ENCODE results near the gene BCKDHA.

DNA sequence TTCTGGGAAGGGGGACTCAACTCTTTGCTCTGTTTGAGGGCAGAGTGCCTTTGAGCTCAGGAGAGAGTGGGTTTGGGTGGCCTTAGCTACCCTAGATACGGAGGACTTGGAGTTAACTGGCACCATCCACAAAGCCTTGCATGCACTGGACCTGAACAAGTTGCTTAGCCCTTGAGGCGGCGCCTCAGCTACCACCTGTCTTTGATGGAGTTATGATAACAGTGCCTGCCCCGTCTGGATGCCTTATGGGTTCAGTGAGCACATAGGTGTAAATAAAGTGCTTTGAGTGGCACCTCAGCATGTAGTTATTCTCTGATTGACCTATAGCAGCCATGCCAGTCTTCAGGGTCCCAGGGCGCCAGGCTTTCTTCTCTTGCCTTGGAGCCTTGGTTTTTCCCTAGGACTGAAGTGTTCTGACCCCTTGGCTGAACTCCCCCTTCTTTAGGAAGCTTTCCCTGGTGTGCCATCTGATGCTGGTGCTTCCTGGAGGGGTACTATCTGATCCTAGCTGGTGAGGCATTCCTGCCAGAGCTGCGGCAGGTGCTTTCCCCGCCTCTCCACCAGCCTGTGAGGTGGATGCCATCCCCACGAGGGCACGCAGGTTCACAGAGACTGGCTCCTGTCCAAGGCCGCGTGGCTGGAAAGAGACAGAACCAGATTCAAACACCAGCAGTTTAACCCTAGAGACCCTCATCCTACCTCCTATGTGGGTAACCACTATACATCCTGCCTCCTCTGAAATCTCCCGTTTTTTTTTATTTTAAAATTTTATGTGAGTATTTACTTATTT is 5.8 kb downstream of the BCKDHA start:
- TF ChIP-seq, protein P1, sequence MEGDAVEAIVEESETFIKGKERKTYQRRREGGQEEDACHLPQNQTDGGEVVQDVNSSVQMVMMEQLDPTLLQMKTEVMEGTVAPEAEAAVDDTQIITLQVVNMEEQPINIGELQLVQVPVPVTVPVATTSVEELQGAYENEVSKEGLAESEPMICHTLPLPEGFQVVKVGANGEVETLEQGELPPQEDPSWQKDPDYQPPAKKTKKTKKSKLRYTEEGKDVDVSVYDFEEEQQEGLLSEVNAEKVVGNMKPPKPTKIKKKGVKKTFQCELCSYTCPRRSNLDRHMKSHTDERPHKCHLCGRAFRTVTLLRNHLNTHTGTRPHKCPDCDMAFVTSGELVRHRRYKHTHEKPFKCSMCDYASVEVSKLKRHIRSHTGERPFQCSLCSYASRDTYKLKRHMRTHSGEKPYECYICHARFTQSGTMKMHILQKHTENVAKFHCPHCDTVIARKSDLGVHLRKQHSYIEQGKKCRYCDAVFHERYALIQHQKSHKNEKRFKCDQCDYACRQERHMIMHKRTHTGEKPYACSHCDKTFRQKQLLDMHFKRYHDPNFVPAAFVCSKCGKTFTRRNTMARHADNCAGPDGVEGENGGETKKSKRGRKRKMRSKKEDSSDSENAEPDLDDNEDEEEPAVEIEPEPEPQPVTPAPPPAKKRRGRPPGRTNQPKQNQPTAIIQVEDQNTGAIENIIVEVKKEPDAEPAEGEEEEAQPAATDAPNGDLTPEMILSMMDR (IDR thresholded peaks at IDR 0.05 in 4 of 5, conservative IDR thresholded peaks at IDR 0.05 in 1 of 5), result no peak
- no peak for TF ChIP-seq POLR2A (IDR thresholded peaks at IDR 0.05)

Data from gastrocnemius medialis (tissue), 4 donors.